ENCODE measurements around the gene KIAA1217. TPM values are rescaled to one million over a fixed set of nuclear protein-coding genes. Genes with fewer than 3 reads are reported as not detected.

KIAA1217 gene
- total RNA-seq, 1 donor from 2014 or later = 13.0 TPM

DNA sequence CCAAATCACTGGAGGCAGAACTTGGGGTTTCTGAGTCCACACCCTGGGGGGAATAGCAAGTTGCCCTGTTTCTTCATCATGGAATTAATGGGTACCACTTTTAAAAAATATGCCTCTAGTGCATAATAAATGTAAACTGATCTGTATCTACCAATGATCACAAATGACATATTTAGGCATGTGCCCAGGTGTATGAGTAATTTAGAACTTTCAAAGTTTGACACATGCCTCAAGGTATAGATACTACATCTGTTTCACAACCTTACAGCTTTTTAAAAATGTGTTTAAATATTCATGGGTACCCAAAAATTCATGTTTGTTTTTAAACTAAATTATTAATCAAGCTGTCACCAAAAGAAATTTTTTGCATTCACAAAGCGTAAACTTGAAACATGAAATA, 226.0 kb downstream of the KIAA1217 start:
- intact Hi-C loops (cut with DNase I) = no loop called here
- Histone ChIP-seq H3K36me3 (no peaks in the 10 kb centered on the region), H3K27ac (no peak overlapping the region), H3K4me1 (peaks cover 0 to 8% of the 10 kb centered on the region in 2 donors), H3K27me3 (no peaks in the 10 kb centered on the region), H3K4me3 (no peak overlapping the region), H3K9me3 (no peaks in the 10 kb centered on the region)
- TF ChIP-seq CTCF (IDR thresholded peaks at IDR 0.05) = no peak
- no peak for DNase-seq (ENCODE audit: low spot score in 2 of 2)

GRCh38 chr10:24435374-24435773, 226.4 kb downstream of the KIAA1217 start:
- Histone ChIP-seq H3K27me3 (no peaks in the 10 kb centered on the region), H3K9me3 (no peaks in the 10 kb centered on the region), H3K27ac (no peak overlapping the region), H3K4me1 (peaks cover 0 to 8% of the 10 kb centered on the region in 2 donors), H3K36me3 (no peaks in the 10 kb centered on the region), H3K4me3 (no peak overlapping the region)
- no peak for DNase-seq (ENCODE audit: low spot score in 2 of 2)
- TF ChIP-seq CTCF (IDR thresholded peaks at IDR 0.05) = no peak
- intact Hi-C loops (cut with DNase I) = no loop called here

DNA sequence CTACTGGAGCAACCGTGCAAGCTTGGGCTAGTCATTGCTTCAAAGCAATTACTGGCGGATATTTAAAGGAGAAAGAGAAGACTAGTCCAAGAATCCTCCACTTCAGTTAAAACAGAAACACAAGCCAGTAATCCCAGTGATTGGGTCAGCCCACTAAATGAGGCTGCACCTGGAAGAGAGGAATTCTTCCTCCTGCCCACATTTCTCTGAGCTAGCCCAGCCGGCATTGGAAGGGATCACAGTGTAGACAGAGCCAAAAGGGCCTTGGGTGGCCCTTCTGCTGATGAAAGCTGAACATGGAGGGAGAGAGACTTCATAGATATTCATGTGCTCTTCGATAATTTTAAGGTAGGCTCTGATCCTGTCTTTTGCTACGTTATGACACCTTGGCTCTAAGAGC, 228.4 kb downstream of the KIAA1217 start:
- Histone ChIP-seq H3K9me3 (no peaks in the 10 kb centered on the region), H3K27me3 (no peaks in the 10 kb centered on the region), H3K4me1 (peaks cover 0 to 8% of the 10 kb centered on the region in 2 donors), H3K36me3 (no peaks in the 10 kb centered on the region), H3K27ac (no peak overlapping the region), H3K4me3 (no peak overlapping the region)
- DNase-seq (ENCODE audit: low spot score in 2 of 2) = no peak
- TF ChIP-seq CTCF (IDR thresholded peaks at IDR 0.05) = no peak
- intact Hi-C loops (cut with DNase I) = no loop called here

DNA sequence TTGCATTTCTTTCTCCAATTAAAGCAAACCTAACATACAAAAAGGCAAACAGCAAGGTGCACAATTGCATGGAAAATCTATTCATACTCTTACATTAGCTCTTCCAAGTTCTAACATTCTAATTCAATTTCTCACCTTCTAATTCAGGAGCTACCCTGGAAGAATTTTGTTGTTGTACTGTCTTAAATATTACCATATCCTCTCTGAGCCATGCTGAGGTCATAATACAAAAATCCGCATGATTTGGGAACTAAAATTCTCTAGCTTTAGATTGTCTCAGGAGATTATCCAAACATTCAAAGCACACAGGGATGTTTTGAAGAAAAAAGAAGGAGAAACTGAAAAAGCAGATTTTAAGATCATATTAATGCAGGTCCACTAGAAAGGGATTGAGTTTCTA, 229.9 kb downstream of the KIAA1217 start:
- intact Hi-C loops (cut with DNase I) = no loop called here
- no peaks in the 10 kb centered on the region for H3K9me3 ChIP-seq
- TF ChIP-seq CTCF (IDR thresholded peaks at IDR 0.05) = no peak
- H3K27ac ChIP-seq = peak overlapping the region; percentile 75 to 83
- DNase-seq (ENCODE audit: low spot score in 2 of 2) = no peak
- H3K4me3 ChIP-seq = no peak overlapping the region
- H3K27me3 ChIP-seq = no peaks in the 10 kb centered on the region
- H3K36me3 ChIP-seq = no peaks in the 10 kb centered on the region
- peaks cover 0 to 8% of the 10 kb centered on the region in 2 donors for H3K4me1 ChIP-seq

DNA sequence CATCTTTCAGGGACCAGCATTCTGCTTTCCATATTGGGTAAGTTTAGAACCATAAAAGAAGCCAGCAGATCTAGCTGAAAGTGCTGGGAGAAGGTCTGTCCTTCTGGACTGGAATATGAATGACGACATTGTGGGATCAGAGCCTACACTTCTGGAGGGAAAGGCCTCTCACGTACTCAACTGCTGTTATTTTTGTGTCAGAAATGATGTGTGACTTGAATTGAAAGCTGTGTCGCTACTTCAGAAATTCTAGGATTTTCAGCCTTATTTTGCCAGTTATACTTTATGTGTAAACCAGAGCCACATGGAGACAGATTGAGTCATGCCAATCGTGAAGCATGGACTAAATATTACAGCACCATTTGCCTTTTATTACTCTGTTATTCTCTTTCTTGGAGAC, 231.0 kb downstream of the KIAA1217 start:
- TF ChIP-seq CTCF (IDR thresholded peaks at IDR 0.05) = no peak
- intact Hi-C loops (cut with DNase I) = loop anchor here (5.0 kb wide), 1 partner anchor 42 kb away; no protein-coding TSS in a partner anchor
- Histone ChIP-seq H3K4me1 (peaks cover 0 to 8% of the 10 kb centered on the region in 2 donors), H3K9me3 (no peaks in the 10 kb centered on the region), H3K27me3 (no peaks in the 10 kb centered on the region), H3K4me3 (no peak overlapping the region), H3K36me3 (no peaks in the 10 kb centered on the region), H3K27ac (peak overlapping the region; percentile 75 to 83)
- no peak for DNase-seq (ENCODE audit: low spot score in 2 of 2)
